Measurements from ENCODE around the gene TSR3.
A peak's percentile ranks its signal among the peaks of the same experiment; 100 is the strongest.

TSR3 gene

GRCh38 chr16:1351582-1352362, at the start of gene TSR3, which contains the start of gene GNPTG:
TSS of gene TSR3 (minus strand) at chr16:1351878. CDS start at chr16:1351804, 74 bp downstream.
TSS of gene GNPTG (plus strand) at chr16:1351931. CDS start at chr16:1351966, 35 bp downstream.
- DNase-seq (ENCODE audit: low spot score), result peak; percentile 95

GRCh38 chr16:1401061-1401757, 49.5 kb upstream of the TSR3 start:
- no peak for DNase-seq (ENCODE audit: low spot score)

GRCh38 chr16:1398826-1399581, 47.3 kb upstream of the TSR3 start:
- no peak for DNase-seq (ENCODE audit: low spot score)

DNA sequence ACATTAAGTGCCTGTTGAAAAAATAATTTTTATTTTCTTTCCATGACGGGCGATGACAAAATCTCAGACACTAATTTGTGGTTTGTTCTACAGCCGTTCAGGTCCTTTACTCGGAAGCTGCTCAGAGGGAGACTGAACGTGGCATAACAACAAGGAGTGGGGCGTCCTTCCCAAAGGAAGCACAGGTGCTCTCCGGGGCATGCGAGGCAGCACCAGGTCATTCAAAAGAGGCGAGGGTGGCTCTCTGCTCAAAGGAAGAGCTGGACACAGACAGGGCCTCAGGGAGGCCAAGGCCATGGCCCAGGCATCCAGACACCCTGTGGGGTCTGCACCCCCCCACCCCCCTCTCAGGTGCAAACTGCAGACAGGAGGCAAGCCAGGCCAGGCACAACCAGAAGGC, 46.7 kb upstream of the TSR3 start:
- DNase-seq (ENCODE audit: low spot score), result no peak

DNA sequence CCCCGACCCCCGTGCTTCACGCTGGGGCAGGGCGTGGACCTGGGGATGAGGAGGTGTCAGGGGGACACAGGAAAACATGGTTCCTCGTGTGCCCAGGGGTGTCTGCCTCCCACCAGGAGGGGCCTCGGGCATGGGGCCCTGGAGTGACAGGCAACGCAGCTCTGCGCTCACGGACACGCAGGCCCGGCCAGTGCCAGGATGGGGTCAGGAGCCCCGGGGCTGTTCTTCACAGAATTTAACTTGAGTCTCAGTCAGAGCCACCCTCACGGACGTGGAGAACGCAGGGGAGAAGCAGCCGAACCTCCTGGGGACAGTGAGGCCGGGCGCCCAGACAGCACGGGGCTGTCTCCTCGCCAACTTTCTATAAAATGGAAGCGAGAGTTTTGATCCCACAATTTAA, 46.1 kb upstream of the TSR3 start:
- no peak for DNase-seq (ENCODE audit: low spot score)

- DNase-seq (ENCODE audit: low spot score), result no peak
Observed at GRCh38 chr16:1395444-1396031, 43.9 kb upstream of the TSR3 start.

GRCh38 chr16:1394367-1394951, 42.8 kb upstream of the TSR3 start:
- no peak for DNase-seq (ENCODE audit: low spot score)

GRCh38 chr16:1393613-1394176, 42.0 kb upstream of the TSR3 start:
- DNase-seq (ENCODE audit: low spot score), result no peak

GRCh38 chr16:1392826-1393225, 41.1 kb upstream of the TSR3 start:
- no peak for DNase-seq (ENCODE audit: low spot score)

DNA sequence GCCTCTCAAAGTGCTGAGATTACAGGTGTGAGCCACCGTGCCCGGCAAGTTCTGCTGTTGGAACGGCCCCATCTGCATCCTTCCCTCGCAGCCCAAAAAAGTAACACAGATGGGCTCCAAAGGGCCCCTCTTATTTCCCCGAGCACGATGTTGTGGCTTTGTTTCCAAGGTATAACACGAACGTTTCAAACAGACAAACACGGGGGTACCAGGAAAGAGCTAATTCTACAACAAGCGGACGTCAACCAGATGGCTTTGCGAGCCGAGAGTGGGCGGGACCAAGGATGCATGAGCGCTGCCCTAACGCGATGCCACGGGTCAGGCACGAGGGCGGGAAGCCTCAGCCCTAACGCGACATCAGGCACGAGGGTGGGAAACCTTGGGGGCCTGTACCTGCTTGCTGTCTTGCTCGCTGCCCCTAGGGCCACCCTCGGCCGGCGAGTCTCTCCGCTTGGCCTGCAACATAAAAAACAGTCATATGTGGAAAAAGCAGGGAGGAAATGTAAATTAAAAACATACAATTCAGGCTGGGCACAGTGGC, 38.6 kb upstream of the TSR3 start:
- DNase-seq (ENCODE audit: low spot score), result no peak

- no peak for DNase-seq (ENCODE audit: low spot score)
Observed at GRCh38 chr16:1389762-1390161, 38.1 kb upstream of the TSR3 start.

DNA sequence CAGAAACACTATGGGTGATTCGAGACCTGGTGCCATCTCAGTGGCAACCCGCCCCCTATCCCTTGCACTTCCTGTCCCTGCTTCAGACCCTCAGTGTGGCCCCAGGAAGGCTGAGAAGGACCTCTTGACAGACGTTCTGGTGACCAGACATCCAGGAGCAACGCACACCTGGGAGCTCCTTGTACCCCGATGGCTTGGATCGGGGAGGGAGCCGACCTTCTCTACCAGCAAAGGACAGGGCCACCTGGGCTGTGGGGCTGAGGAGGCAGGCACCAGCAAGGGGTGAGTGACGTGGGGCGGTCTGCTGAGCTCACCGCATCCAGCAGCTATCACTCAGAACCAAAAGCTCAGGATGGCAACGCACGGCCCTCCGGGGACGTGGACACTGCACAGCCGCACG, 35.7 kb upstream of the TSR3 start:
- DNase-seq (ENCODE audit: low spot score), result no peak

GRCh38 chr16:1385232-1385631, 33.6 kb upstream of the TSR3 start:
- DNase-seq (ENCODE audit: low spot score), result no peak

- DNase-seq (ENCODE audit: low spot score), result no peak
Observed at GRCh38 chr16:1383556-1383955, 31.9 kb upstream of the TSR3 start.

- no peak for DNase-seq (ENCODE audit: low spot score)
Observed at GRCh38 chr16:1381612-1382406, 30.1 kb upstream of the TSR3 start.

DNA sequence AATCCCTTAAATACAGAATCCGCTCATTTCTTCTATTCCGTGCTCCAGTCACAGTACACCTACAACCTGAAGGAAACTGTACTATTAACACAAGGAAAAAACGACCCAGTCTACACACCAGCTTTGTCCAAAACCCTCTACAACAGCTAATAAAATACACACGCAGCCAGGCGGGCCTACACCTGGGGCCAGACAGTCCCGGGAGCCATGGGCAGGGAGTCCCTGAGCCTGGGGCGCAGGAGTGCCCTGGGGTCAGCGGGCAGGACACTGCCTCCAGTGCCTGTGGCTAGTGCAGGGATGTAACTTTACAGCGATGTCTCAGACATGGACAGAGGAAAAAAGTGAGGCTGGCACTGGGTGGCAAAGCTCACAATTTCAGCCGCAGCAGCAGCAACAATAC, 28.5 kb upstream of the TSR3 start:
- DNase-seq (ENCODE audit: low spot score), result no peak

- peak; percentile 94 for DNase-seq (ENCODE audit: low spot score)
Observed at GRCh38 chr16:1379304-1380076, 27.8 kb upstream of the TSR3 start.

GRCh38 chr16:1378804-1379303, 27.2 kb upstream of the TSR3 start:
- DNase-seq (ENCODE audit: low spot score), result peak; percentile 92

DNA sequence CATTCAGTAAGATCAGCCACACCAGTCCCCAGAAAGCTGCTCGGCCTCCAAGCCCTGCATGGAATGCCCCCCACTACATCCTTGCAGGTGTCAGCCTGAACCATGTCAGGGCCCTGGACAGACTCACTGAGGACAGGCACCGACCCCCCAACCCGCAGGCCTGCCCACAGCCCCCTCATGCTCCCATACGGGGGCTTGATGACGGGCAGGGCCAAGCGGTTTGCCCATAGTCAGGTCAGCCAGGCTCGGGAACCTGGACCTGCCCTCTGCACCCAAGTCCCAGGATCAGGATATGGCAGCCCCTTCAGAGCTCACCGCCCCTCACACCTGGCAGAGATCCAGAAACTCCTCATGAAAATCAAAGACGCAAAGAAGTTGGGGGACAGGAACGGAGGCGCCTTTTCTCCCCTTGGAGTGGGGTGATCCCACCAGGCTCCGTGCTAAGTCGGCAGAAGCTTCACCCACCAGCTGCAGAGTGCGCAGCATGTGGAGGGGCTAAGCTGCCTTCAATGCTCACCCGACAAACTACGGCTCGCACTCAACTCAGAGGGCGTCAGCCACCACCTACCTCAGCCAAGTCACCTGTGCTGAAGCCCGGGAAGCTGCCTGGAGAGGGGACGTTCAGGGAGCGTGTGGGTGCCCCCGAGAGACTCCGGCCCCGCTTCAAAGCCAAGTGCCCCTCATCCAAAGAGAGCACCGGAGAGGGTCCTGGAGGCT, 26.6 kb upstream of the TSR3 start:
- DNase-seq (ENCODE audit: low spot score), result no peak

All from AG20443 (cell line).